ENCODE measurements around the gene COMMD6. TPM values are rescaled to one million over a fixed set of nuclear protein-coding genes. Genes with fewer than 3 reads are reported as not detected.
"Not testable (repeated sequence)": the region's sequence is repeated elsewhere in the genome, so short reads cannot be mapped to it uniquely, and the experiment has no call there.

The COMMD6 gene
- total RNA-seq = 40.5 and 47.5 TPM in 2 replicates

DNA sequence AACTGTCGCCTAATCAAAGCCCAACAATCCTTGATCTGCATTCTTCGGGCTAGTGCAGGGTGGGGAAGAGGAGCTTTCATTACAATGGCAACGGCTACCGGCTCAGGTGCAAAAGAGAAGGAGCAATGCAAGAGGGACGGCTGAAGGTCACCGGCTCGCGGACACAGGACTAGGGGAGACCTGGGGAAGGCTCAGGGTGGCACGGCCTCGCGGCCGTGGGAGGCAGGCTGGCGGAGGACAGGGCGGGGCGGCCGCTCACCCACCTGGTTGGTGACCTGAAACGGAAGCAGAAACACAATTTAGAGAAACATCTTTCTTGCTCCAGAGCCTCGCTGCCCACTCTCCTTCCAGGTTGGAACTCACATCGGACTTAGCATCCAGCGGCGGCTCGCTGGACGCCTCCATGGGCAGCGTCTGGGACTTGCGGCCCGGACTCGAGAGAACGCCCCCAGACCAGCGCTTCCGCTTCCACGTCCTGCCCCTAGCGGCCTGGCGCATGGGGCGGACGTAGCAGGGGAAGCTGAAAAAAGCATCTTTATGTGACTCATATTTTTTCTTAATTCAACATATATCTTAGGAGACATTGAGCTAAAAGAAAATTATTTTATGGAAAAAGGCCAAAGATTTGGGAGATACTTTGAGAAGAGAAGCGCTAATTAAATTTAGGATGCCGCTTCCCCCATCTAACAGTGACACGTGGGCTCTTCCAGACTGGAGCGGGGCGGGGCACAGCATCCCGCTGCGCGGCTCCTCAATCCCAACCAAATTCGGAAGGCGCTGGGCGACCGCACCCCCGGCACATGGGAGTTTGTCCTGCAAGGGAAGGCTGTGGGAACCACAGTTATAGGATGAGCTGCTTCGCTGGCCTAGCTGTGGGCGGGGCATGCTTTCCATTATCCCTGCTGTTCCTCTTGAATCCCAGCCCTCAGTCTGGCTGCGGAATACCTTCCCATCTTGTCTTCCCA lies at the start of gene COMMD6:
TSS of gene COMMD6 (minus strand) at position 441 of the 965 bp plus-strand sequence. CDS start at position 405, 36 bp downstream.
- peak; percentile 43 for DNase-seq (ENCODE audit: low read depth, low spot score)

DNA sequence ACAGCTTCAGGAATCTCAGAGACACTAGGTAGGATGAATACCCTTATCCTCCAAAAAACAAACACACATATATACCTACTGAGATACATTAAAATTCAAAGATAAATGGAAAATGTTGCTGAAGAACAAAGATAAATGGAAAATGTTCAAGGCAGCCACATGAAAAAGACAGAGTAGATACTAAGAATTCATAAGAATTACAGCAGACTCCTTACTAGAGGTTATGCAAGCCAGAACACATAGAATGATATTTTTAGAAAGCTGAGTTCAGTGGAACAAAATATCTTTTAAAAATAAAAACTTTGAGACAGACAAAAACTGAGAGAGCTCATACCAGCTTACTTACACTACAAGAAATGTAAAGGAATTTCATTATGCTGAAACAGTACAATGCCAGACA lies 47.5 kb upstream of the COMMD6 start:
- no peak for DNase-seq (ENCODE audit: low read depth, low spot score)

DNA sequence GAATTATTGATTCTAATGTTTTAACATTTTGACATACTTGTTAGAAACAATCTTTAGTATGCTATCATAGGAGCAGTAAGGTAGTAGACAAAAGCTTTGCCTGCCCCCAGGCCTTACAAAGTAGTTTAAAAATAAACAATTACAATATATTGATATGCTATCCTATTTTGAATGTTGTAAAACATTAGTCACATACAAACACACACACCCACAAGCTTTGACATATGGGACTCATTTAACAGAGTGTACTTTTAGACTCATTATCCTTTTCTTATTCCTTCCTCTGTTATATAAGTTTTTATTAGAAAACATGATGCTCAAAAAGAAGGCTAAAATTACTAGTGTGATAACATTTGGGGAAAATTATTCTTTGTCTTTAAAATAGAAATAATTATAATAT lies 45.5 kb upstream of the COMMD6 start:
- DNase-seq (ENCODE audit: low read depth, low spot score) = no peak

DNA sequence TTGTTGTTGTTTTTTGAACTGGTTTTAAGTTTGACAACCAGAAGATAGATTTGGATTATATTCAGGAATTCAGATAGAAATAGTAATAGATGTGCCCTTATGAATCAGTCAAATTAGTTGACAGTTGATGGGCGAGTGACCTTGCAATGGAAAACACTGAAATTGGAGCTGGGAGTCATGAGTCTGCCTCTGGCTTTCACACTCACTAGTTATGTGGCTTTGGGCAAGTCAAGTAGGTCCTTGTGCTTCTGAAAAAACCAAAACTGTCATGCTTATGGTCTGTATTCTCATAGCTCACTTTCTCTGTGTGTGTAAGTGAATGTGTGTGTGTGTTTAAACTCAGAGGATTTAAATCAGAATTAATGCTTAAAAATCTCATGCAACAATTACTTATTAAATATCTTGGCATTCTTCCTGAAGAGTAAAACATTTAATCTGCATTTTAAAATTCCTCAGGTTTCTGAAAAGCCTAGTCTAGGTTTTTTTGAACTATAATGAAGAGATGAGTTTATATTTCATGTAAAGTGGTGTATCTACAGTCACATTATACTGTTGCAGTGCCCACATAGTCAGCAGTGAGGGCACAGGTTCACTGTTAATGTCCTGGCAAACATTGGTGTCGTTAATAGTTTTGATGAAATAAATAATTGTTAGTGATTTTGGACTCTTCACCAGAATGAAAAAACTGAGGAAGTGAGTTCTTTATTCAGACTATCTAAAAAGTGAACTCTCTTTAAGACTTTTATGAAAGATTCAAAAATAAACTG lies 44.4 kb upstream of the COMMD6 start:
- DNase-seq (ENCODE audit: low read depth, low spot score) = no peak

DNA sequence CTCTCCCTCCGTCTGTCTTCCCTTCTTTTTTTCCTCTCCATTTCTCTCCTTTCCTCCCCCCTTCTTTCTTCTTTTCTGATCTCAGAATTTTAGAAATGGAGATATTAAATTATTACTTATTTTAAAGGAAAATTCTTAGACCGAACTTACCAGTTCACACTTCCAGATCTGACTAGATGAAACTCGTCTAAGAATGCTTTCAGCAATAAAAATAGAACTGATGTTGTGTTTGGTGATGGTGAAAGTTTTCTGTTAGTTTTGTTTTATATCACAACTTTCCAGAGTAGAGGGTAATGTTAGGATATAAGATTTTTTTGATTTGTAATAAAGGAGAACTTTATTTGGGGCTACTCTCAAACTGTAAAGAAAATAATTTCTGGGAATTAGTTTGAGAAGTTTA lies 41.9 kb upstream of the COMMD6 start:
- DNase-seq (ENCODE audit: low read depth, low spot score) = no peak

DNA sequence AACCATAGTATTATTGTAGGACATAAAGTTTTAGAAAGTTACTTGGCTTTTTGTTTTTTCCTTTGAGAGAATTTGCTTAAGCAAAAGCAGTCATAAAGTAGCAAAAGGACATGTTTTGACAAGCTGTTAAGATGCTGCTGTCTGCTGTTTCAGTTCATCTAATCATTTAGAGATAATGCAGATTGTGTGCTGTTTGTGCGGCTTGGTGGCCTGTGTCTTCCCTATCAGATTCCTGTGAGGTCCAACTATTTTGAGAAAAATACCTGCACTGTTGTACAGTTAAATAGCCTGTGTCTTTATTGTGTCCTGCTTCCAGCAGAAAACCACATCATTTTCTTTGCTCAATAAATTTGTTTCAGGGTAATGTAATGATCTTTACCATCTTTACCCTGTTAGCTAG lies 31.9 kb upstream of the COMMD6 start:
- no peak for DNase-seq (ENCODE audit: low read depth, low spot score)

DNA sequence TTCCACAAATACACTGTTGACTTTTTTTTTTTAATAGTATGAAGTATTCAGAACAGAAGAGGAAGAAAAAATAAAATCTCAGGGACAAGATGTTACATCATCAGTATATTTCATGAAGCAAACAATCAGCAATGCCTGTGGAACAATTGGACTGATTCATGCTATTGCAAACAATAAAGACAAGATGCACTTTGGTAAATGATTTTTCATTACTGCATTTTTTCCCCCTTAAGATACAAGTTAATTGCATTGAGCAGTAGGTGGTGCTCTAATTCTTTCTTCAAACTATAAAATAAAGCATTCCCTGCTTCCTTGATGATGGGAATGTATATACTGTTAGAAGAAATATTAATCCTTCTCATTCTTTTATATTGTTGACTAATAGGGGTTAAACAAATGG lies 29.0 kb upstream of the COMMD6 start:
- no peak for DNase-seq (ENCODE audit: low read depth, low spot score)

DNA sequence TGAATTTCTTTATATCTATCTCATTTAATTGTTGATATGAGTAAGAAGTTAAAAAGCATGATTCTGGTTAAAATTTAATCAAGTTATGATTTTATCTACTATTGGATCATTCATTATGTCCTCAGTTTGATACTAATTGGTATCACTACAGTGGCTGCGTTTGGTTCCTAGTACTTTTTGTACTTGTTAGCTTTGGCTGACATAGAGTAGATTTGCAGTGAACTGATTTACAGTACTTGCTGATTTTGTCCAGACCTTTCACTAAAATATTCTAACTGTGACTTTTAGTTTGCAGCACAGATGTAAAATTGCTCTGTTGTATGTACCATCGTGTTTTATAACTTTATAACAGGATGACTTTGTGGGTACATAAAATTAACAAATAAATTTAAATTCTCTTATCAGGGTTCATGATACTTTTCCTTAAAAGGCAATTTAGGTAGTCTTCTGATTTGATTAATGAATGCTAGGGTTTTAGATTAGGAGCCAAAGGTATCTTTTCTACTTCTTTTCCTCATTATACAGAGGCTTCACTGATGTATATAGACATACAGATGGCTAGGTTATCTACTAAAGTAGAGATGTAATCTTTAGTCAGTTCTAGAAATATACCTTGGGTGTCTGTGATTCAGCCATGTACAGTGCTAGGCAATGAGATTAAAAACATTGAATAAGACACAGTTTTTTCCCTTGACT lies 20.7 kb upstream of the COMMD6 start:
- DNase-seq (ENCODE audit: low read depth, low spot score) = no peak

DNA sequence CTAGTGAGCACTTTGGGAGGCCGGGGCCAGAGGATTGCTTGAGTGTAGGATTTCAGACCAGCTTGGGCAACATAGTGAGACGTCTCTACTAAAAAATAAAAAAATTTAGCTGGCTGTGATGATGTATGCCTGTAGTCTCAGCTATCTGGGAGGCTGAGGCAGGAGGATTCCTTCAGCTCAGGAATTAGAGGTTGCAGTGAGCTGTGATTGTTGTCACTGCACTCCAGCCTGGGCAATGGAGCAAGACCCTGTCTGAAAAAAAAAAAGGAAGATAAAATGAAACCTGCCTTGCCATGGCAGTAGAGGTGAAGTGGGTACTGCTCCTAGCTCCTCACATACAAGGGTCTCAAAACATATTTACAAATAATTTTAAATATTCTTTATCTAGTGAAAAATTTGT lies 19.3 kb upstream of the COMMD6 start:
- DNase-seq (ENCODE audit: low read depth, low spot score) = no peak

DNA sequence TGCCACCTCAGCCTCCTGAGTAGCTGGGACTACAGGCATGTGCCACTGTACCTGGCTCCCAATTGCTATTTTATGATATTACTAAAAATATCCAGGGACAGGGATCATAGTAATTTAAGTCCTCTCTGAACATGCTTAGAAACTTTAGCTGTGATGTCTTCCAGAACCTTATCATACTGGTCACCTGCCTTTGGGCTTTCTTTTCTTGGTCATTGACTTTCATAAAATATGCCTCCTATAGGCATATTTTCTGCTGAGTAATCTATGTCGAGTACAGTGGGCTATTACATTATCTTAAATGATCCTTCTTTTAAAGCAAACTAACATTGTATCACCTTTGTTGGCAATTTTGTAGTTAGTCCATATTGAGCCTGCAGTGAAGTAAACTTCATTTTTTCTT lies 18.2 kb upstream of the COMMD6 start:
- no peak for DNase-seq (ENCODE audit: low read depth, low spot score)

DNA sequence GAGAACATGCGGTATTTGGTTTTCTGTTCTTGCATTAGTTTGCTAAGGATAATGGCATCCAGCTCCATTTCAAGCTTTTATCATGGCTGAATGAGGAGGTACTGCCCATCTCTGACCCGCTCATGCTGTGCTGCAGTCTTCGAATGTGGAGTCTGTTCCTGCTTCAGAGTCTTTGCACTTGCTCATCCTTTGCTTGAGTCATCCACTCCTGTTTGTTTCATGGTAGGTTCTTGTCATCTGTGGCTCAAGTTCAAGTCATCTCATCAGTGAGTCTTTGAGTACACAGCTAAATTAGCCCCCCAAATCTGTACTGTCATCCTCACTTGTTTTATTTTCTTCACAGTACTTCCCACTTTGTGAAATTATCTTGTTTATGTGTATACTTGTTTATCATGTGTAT lies 17.3 kb upstream of the COMMD6 start:
- DNase-seq (ENCODE audit: low read depth, low spot score) = no peak

DNA sequence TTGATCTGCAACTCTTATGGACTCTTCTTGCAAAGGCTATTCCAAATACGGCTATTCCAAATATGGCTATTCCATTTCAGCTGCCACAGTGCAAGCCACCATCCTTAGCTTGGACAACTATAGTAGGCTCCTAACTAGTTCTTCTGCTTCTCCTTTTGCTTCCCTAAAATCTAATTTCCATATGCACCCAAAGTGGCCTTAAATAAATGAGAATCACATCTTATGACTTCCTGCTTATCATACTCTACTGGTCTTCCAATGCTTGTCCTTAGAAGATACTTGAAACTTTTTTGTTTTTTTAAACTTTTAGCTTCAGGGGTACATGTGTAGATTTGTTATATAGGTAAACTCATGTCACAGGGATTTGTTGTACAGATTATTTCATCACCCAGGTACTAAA lies 16.8 kb upstream of the COMMD6 start:
- no peak for DNase-seq (ENCODE audit: low read depth, low spot score)

DNA sequence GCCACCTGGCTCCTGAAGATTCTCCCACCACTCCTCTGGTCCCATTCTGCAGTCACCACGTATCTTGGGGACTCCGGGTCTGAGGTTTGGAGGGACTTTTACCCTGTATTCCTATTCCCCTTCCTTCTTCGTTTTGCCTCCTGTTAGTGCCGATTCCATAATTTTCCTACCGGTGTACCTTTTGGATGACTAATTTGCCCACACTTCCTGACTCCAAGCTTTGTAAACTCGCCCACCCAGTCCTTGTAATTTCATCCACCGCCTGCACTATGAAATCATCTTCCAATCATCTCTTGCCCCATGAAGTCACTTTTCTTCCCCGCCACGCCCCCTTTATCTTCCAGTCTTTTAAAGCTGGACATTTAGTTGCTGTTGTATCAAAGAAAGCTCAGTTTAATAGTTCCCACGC lies 12.5 kb upstream of the COMMD6 start:
- peak; percentile 24 for DNase-seq (ENCODE audit: low read depth, low spot score)

DNA sequence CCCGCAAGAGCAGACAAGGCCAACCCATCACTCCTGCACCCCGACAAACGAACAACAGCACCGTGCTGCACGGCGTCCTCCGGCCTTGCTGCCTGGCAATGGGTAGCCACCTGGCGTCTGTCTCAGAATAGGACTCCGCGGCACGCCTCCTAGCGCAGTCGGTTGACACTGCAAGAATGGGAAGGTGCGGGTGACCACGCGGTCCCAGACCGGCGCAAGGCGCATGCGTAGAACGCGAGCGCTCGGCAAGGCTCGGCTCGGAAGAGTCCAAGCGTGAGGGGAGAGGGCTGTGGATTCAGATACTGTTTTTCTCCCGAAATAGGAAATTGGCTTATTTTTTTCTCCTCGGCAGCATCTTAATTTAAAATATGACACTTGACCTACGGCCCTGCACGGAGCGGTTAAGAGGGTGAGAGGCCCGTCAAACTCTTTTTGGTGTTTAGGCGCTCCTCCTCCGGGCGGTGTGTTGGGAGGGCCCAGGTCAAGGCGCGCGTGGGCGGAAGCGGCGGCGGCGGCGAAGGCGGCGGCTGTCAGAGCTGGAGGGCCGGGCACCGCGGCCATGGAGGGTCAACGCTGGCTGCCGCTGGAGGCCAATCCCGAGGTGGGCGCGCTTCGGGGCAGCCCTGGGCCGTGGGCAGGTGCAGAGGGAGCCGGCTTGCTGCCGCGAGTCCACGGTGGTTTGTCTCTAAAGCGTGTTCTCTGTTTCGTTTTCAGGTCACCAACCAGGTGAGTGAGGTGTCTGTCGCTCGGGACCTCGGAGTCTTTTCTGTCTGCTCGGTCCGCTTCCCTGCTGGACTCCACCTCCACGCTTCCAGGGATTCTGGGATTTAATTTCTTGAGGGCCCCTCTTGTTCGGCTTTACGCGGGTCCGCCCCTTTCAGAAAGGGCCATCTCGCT lies 11.9 kb upstream of the COMMD6 start, which contains the start of gene UCHL3:
TSS of gene UCHL3 (plus strand) at position 530 of the 897 bp plus-strand sequence. CDS start at position 560, 30 bp downstream.
- peak; percentile 78 for DNase-seq (ENCODE audit: low read depth, low spot score)

DNA sequence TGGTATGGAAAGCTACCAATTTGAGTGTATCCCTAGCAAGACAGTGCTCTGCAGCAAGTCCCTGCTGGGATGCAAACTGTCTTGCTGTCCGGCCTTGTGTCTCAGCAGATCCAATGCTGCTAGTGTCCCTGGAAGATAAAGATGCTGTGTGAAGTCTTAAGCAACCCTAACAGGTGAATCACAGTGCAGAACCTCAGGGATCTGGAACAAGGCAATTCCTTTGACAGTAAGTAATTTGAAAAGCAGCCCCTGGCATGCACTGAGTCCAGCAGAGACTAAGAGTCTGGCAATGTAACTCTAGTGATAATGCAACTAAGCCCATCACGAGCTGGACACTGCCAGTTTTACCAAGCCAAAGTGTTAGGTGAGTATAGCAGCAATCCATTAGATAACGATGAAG lies 10.3 kb upstream of the COMMD6 start:
- no peak for DNase-seq (ENCODE audit: low read depth, low spot score)

DNA sequence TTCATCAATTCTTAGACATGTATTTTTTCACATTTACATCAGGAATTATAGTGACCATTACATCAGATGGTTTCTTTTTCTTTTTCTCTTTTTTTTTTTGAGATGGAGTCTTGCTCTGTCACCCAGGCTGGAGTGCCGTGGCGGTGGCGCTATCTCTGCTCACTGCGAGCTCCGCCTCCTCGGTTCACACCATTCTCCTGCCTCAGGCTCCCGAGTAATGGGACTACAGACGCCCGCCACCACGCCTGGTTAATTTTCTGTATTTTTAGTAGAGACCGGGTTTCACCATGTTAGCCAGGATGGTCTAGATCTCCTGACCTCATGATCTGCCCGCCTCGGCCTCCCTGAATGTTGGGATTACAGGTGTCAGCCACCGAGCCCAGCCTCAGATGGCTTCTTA lies 7.7 kb upstream of the COMMD6 start:
- DNase-seq (ENCODE audit: low read depth, low spot score) = not testable (repeated sequence)

DNA sequence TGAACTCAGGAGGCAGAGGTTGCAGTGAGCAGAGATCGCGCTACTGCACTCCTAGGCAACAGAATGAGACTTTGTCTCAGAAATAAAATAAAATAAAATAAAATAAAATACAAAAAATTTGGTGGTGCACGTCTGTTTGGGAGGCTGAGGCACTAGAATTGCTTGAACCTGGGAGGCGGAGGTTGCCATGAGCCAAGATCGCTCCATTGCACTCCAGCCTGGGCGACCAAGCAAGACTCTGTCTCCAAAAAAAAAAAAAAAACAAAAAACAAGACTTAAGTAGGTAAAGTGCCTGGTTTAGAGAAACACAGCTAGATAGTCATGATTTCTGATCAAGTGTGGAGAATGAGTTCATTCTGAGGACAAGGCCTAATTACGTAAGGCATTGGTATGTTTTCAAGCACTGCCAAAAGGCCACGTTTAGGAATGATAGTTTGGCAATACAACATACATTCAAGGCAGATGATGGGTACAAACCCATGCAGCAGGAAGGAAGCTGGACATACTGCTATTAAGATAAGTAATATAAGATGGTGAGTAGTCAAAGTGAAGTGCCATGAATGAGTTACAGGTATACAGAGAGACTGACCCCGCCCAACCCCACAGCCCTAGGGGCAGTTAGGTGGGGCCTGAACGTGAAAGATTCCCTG lies 7.2 kb upstream of the COMMD6 start:
- no peak for DNase-seq (ENCODE audit: low read depth, low spot score)

DNA sequence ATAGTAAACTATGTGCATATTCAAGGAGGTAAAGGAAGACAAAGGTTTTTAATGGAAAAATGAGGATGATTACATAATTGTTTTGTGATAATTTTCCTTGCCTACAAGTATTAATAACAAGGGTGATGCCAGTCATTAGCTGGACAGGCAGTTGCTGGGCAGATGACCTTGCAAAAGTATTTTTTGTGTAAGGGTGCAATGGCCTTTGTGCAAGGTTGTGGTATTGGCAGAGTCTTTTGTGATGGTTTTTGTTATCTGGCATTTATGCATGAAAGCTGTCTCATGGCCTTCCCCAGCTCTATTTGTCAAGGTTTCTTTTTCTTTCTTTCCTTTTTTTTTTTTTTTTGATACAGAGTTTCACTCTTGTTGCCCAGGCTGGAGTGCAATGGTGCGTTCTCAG lies 4.3 kb upstream of the COMMD6 start:
- DNase-seq (ENCODE audit: low read depth, low spot score) = no peak

DNA sequence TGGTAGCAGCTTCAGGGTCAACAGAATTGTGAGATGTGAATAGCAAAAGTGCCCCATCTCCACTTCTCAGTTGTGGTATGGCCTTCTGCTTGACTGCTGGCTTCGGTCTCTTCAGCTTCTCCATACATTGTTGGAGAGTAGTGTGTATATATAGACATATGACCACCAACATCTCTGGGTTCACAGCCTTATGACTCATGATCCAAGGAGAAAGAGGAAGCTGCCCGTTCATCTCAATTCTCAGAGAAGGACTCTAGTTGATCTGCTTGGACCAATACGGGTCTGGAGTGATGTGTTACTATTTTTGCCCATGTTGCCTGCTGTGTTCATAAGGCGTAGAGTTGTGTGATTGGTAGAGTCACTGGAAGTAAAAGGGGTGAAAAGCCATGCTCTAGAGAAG lies 3.6 kb upstream of the COMMD6 start:
- no peak for DNase-seq (ENCODE audit: low read depth, low spot score)

DNA sequence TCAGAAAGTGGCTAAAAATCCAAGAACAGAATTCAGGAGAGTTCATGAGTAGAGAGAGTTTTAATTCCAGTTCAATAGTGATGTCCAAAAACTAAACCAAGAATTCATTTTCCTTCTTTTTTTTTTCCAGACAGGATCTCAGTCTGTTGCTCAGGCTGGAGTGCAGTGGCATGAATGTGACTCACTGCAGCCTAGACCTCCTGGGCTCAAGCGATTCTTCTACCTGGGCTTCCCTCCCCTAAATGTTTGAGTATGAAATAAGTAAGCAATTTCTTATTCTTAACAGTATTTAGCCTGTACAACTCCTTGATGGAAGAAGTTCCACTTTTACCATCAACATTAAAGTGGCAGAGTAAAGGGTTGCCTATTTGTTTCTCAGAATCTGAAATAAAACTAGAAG lies 3.8 kb downstream of the COMMD6 start:
- DNase-seq (ENCODE audit: low read depth, low spot score) = no peak

All from pulmonary artery endothelial cell (primary cell).